ENCODE data around the gene RAX. TPM values are rescaled to one million over a fixed set of nuclear protein-coding genes. Genes with fewer than 3 reads are reported as not detected.

The RAX gene
- polyA plus RNA-seq, 1 donor (not counting 4 experiments of a cell fraction or from before 2014, with no cell fraction given): not detected

GRCh38 chr18:59279193-59279592 is 5.9 kb upstream of the RAX start:
- TF ChIP-seq EZH2 (IDR thresholded peaks at IDR 0.05; ENCODE audit: low read length) (no peak), CTCF (optimal IDR thresholded peaks at IDR 0.05 in 1 of 3, IDR thresholded peaks at IDR 0.05 in 1 of 3, conservative IDR thresholded peaks at IDR 0.05 in 1 of 3; ENCODE audit: extremely low read depth in 1 of 3, insufficient read depth in 2 of 3, low read length in 3 of 3) (no peak)
- Histone ChIP-seq H2AFZ (ENCODE audit: control insufficient read depth, low read length) (no peak overlapping the region), H3K9me1 (ENCODE audit: control insufficient read depth, extremely low read depth, insufficient read depth, low read length) (no peaks in the 10 kb centered on the region), H3K27ac (ENCODE audit: control insufficient read depth, insufficient read depth, low read length) (no peak overlapping the region), H3K4me2 (ENCODE audit: control insufficient read depth, extremely low read depth, insufficient read depth, low read depth, low read length) (no peak overlapping the region), H3K9me3 (ENCODE audit: control insufficient read depth, low read depth, low read length) (no peaks in the 10 kb centered on the region), H3K27me3 (ENCODE audit: control insufficient read depth, extremely low read depth, insufficient read depth, low read length) (peaks cover 64% of the 10 kb centered on the region), H3K4me1 (ENCODE audit: control insufficient read depth, extremely low read depth, insufficient read depth, low read length) (no peaks in the 10 kb centered on the region), H3K79me2 (ENCODE audit: control insufficient read depth, insufficient read depth, low read length) (no peaks in the 10 kb centered on the region), H3K36me3 (ENCODE audit: control insufficient read depth in 2 of 2, extremely low read depth in 1 of 2, insufficient read depth in 2 of 2, low read length in 2 of 2) (no peaks in the 10 kb centered on the region), H3K4me3 (ENCODE audit: control insufficient read depth in 2 of 3, extremely low read depth in 1 of 3, insufficient read depth in 2 of 3, low read depth in 1 of 3, low read length in 3 of 3) (no peak overlapping the region), H3K9ac (ENCODE audit: control insufficient read depth, extremely low read depth, insufficient read depth, low read length) (no peak overlapping the region), H4K20me1 (ENCODE audit: control insufficient read depth, extremely low read depth, insufficient read depth, low read length) (no peaks in the 10 kb centered on the region)
- DNase-seq (ENCODE audit: low read depth, low spot score) (no peak), FAIRE-seq (no peak)
- dilution Hi-C loops (cut with MboI; ENCODE audit: extremely low pct_ligation_motif_present, low sequenced_read_pairs): no loop called here

DNA sequence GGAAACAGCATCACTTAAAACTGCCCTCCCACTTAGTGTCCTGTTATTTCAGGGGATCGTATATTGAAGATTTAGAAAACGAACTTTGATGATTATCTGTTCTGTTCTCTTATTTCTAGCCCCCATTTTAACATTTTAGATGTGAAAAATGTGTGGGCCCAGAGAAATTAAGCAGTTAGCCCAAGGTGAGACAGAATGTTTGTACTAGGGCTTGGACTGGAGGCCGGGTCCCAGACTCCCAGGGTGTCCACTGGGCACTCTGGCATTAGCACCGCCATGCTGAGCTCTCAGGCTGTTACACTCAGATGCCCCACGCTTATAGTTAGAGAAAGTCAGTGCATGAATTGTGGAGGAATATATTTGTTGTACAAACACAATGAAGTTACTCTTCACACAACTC is 5.5 kb upstream of the RAX start:
- no peak for FAIRE-seq

More for the DNA sequence above, 5.5 kb upstream of the RAX start:
- TF ChIP-seq CTCF (optimal IDR thresholded peaks at IDR 0.05 in 1 of 3, IDR thresholded peaks at IDR 0.05 in 1 of 3, conservative IDR thresholded peaks at IDR 0.05 in 1 of 3; ENCODE audit: extremely low read depth in 1 of 3, insufficient read depth in 2 of 3, low read length in 3 of 3) (no peak), EZH2 (IDR thresholded peaks at IDR 0.05; ENCODE audit: low read length) (no peak)
- H3K4me2 ChIP-seq (ENCODE audit: control insufficient read depth, extremely low read depth, insufficient read depth, low read depth, low read length): no peak overlapping the region
- H4K20me1 ChIP-seq (ENCODE audit: control insufficient read depth, extremely low read depth, insufficient read depth, low read length): no peaks in the 10 kb centered on the region
- H3K27ac ChIP-seq (ENCODE audit: control insufficient read depth, insufficient read depth, low read length): no peak overlapping the region
- H3K4me1 ChIP-seq (ENCODE audit: control insufficient read depth, extremely low read depth, insufficient read depth, low read length): no peaks in the 10 kb centered on the region
- no peak overlapping the region for H3K9ac ChIP-seq (ENCODE audit: control insufficient read depth, extremely low read depth, insufficient read depth, low read length)
- DNase-seq (ENCODE audit: low read depth, low spot score): no peak
- dilution Hi-C loops (cut with MboI; ENCODE audit: extremely low pct_ligation_motif_present, low sequenced_read_pairs): no loop called here
- H3K79me2 ChIP-seq (ENCODE audit: control insufficient read depth, insufficient read depth, low read length): no peaks in the 10 kb centered on the region
- no peaks in the 10 kb centered on the region for H3K9me1 ChIP-seq (ENCODE audit: control insufficient read depth, extremely low read depth, insufficient read depth, low read length)
- no peaks in the 10 kb centered on the region for H3K9me3 ChIP-seq (ENCODE audit: control insufficient read depth, low read depth, low read length)
- no peaks in the 10 kb centered on the region for H3K36me3 ChIP-seq (ENCODE audit: control insufficient read depth in 2 of 2, extremely low read depth in 1 of 2, insufficient read depth in 2 of 2, low read length in 2 of 2)
- H3K4me3 ChIP-seq (ENCODE audit: control insufficient read depth in 2 of 3, extremely low read depth in 1 of 3, insufficient read depth in 2 of 3, low read depth in 1 of 3, low read length in 3 of 3): no peak overlapping the region
- H2AFZ ChIP-seq (ENCODE audit: control insufficient read depth, low read length): no peak overlapping the region
- peaks cover 64% of the 10 kb centered on the region for H3K27me3 ChIP-seq (ENCODE audit: control insufficient read depth, extremely low read depth, insufficient read depth, low read length)

Data from keratinocyte (primary cell).